ENCODE results near the gene LINC00305. TPM values are rescaled to one million over a fixed set of nuclear protein-coding genes. Genes with fewer than 3 reads are reported as not detected.

The LINC00305 gene
- total RNA-seq, 2 experiments from 2014 or later: not detected

DNA sequence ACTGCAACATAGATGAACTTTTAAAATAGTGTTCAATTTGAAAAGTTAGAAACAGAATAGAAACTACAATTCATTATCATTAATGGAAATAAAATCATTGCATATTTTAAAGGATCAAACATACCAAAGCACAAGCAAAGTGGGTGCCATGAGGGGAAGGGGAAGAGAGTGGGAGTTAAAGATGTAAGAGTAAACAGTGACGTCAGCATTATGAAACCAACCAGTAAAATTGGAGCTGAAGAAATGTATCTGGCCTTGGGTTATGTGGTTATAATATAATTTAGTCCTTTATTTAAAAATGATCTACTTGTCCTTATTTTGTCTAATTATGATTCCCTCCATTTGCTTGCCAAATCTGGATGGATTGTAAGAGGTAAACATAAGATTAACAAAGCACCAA, 6.0 kb downstream of the LINC00305 start:
- DNase-seq: no peak
- Mint-ChIP-seq H3K27me3 (no peaks in the 10 kb centered on the region), H3K9me3 (ENCODE audit: low read depth) (no peaks in the 10 kb centered on the region), H3K36me3 (no peaks in the 10 kb centered on the region), H3K4me3 (no peak overlapping the region), H3K4me1 (no peaks in the 10 kb centered on the region), H3K27ac (no peak overlapping the region)
- no peak for ATAC-seq
- CTCF ChIA-PET: no interaction called here

DNA sequence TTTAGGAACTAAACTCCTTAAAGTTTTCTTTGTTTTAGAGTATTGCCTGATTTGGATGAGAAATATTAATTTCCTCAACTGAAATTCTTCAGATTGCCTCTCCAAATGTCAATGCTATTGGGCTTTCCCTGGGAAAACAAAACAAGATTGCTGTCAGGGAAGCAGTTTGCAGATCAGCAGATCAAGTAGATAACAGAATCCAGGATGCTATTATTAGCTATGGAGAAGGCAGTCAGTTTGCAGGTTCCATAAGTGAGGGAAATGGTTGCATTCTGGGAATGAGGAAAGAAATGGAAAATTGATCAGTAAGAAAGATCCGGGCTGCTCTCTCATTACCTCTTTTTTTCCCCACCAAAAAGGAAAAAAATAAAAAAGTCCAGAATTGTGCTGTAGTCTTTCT, 11.0 kb downstream of the LINC00305 start:
- ATAC-seq (no peak), DNase-seq (no peak)
- H3K4me3 Mint-ChIP-seq: no peak overlapping the region
- no peaks in the 10 kb centered on the region for H3K4me1 Mint-ChIP-seq
- H3K27me3 Mint-ChIP-seq: no peaks in the 10 kb centered on the region
- no peak overlapping the region for H3K27ac Mint-ChIP-seq
- H3K9me3 Mint-ChIP-seq (ENCODE audit: low read depth): no peaks in the 10 kb centered on the region
- no peaks in the 10 kb centered on the region for H3K36me3 Mint-ChIP-seq
- CTCF ChIA-PET: no interaction called here

DNA sequence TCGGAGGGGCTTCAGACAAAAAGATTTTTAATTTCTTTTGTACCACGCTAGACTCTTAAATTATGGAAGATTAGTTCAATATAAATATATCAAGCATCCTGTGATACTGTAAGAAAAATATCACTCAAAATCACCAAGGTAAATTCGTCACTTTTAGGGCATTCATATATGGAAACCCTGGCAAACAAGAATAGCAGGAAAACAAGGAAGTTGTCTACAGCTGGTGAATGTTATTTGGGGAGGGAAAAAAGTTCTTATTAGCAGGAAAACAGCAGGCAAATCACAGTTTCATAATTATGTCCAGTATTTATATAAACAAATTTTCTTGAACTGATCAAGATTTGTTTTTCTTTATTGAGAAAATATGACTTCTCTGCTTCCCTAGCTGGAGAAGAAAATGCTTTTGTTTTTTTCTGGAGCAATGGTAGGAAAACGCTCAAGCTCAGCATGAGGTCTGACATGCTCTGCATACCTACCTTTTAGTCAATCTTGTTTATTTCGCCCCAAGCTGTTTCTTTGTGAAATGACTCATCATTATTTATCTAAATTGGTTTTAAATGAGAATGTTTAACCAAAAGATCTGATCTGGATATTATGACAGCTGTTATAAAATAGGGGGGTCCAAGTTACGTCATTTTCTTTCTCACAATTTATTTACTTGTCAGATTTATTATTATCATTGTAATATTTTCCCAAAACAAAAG, 14.7 kb downstream of the LINC00305 start:
- H3K27me3 Mint-ChIP-seq: no peaks in the 10 kb centered on the region
- CTCF ChIA-PET: no interaction called here

DNA sequence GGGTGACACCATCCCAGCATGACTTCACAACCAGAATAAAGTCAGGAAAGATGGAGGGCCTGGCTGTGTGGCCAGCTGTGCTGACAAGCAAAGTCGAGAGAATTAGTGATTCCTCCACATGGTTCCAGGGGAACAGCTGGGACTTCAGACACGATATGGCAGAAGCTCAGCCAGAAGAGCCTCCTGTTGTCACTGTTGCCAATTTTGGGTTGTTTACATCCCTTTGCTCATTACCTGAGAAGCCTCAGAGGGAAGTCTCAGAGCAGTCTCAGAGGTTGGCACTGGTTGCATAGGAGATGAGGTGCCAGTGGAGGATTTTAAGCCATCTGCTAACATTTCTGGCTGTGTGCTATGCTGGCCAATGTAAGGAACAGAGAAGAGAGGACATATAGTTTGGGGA, 16.0 kb downstream of the LINC00305 start:
- DNase-seq (no peak), ATAC-seq (no peak)
- H3K27ac Mint-ChIP-seq: no peak overlapping the region
- no peak overlapping the region for H3K4me3 Mint-ChIP-seq
- no peaks in the 10 kb centered on the region for H3K9me3 Mint-ChIP-seq (ENCODE audit: low read depth)
- CTCF ChIA-PET: no interaction called here
- no peaks in the 10 kb centered on the region for H3K36me3 Mint-ChIP-seq
- no peaks in the 10 kb centered on the region for H3K27me3 Mint-ChIP-seq
- H3K4me1 Mint-ChIP-seq: no peaks in the 10 kb centered on the region

More for the DNA sequence above, 14.7 kb downstream of the LINC00305 start:
- ATAC-seq (no peak), DNase-seq (no peak)
- Mint-ChIP-seq H3K4me3 (no peak overlapping the region), H3K9me3 (ENCODE audit: low read depth) (no peaks in the 10 kb centered on the region), H3K27ac (no peak overlapping the region), H3K4me1 (no peaks in the 10 kb centered on the region), H3K36me3 (no peaks in the 10 kb centered on the region)

DNA sequence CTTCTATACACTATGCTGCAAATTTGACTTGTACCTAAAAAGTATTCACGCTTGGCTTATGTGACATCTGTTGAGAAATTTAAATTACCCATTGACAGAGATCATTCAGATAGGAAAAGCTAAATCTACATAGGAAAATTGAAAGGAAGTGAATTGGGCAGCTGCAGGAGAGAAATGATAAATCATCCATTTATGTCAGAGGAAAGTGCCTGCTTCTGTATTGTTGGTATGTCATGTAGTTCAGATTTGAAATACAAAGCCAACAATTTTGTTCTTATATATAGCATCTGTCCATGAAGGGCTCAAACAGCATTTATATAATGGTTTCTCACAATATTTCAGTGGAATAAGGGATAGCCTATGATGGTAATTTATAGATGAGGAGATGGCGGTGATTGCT, 17.6 kb downstream of the LINC00305 start:
- no peak overlapping the region for H3K27ac Mint-ChIP-seq
- no peaks in the 10 kb centered on the region for H3K36me3 Mint-ChIP-seq
- ATAC-seq (no peak), DNase-seq (no peak)
- H3K9me3 Mint-ChIP-seq (ENCODE audit: low read depth): no peaks in the 10 kb centered on the region
- H3K27me3 Mint-ChIP-seq: no peaks in the 10 kb centered on the region
- CTCF ChIA-PET: no interaction called here
- H3K4me3 Mint-ChIP-seq: no peak overlapping the region
- H3K4me1 Mint-ChIP-seq: no peaks in the 10 kb centered on the region

DNA sequence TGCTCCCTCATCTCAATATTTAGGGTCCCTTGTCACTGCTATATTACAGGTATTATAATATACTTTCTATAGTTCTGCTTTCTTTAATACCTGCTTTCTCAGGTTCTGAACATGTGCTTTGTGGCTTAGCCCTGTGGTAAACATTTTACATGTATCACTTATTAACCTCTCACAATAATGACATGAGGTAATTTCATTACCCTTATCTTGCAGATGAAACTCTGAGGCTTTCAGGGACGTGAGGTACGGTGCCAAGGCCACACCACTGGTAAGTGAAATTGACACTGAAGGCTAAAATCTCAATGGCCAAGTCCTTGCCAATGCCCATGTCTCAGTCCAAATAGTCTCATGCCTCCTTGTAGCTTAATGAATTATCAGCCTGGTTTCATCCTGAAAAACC, 21.7 kb downstream of the LINC00305 start:
- Mint-ChIP-seq H3K36me3 (no peaks in the 10 kb centered on the region), H3K4me1 (no peaks in the 10 kb centered on the region), H3K4me3 (no peak overlapping the region), H3K9me3 (ENCODE audit: low read depth) (no peaks in the 10 kb centered on the region), H3K27ac (no peak overlapping the region), H3K27me3 (no peaks in the 10 kb centered on the region)
- CTCF ChIA-PET: no interaction called here
- DNase-seq (no peak), ATAC-seq (no peak)

DNA sequence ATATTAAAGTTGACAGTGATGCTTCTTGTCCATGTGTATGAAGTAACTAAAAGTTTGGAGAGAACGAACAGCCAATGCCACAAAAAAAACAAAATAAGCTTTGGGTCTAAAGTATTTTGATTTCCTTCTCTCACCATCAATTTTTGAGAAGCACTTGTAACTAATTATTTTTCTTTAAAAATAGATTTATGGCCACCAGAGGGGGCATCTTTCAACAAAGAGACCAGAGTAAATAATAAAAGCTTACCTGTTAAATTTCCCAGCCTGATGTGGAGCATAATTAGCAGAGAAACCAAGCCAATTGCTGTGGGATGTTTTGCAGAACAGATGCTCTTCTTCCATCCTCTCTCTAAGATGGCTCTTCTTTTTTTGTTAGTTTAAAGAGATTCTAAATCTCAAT, 29.0 kb downstream of the LINC00305 start:
- CTCF ChIA-PET: interaction anchor here (0.7 kb wide), 1 partner anchor 8 kb away, joined by 3 read pairs; no protein-coding TSS in a partner anchor
- H3K36me3 Mint-ChIP-seq: no peaks in the 10 kb centered on the region
- H3K4me3 Mint-ChIP-seq: no peak overlapping the region
- no peak overlapping the region for H3K27ac Mint-ChIP-seq
- ATAC-seq (no peak), DNase-seq (no peak)
- H3K4me1 Mint-ChIP-seq: no peaks in the 10 kb centered on the region
- H3K9me3 Mint-ChIP-seq (ENCODE audit: low read depth): no peaks in the 10 kb centered on the region
- no peaks in the 10 kb centered on the region for H3K27me3 Mint-ChIP-seq

DNA sequence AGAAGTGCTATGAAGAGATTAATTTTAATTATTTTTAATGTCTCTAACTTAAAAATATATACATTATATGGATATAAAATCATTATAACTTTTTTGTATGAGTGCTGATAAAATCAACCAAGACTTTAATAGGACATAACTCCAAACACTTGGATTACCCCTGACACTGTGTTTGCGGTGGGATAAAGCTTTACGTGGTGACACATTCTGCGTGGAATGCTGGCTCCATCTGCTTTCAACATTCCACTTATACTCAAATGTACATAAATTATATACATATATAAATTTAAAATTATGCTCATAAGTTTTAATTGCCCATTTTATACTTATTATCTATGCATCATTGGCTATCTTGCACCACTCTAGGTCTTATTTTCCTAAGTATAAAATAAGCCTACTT, 30.5 kb downstream of the LINC00305 start:
- H3K9me3 Mint-ChIP-seq (ENCODE audit: low read depth): no peaks in the 10 kb centered on the region
- H3K4me3 Mint-ChIP-seq: no peak overlapping the region
- ATAC-seq (no peak), DNase-seq (no peak)
- H3K36me3 Mint-ChIP-seq: no peaks in the 10 kb centered on the region
- no peaks in the 10 kb centered on the region for H3K4me1 Mint-ChIP-seq
- no peaks in the 10 kb centered on the region for H3K27me3 Mint-ChIP-seq
- no peak overlapping the region for H3K27ac Mint-ChIP-seq
- CTCF ChIA-PET: no interaction called here

DNA sequence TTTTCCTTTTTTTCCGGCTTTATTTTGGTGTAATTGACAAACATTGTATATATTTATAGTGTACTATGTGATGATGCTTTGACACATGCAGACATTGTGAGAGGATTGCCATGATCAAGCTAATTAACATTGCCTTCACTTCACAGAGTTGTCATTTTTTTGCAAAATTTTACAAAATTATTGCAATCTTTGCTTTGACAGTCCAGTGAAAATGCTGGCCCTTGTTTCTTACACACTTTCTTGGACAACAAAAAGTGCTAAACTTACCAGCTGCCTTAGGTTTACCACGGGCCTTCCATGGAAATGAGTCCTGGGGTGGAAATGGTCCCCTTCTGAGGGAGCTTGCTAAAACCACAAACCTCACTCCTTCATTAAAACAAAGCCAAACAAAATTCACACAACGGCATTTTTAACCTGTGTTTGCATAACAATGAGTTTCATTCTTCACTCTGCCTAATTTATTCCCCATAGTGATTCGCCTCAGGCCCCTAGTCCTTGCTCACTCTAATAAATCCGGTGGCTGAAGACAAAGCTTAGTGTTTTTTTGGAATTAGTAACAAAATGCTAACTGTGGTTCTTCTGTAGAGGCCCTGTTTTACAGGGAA, 32.2 kb downstream of the LINC00305 start:
- H3K27me3 Mint-ChIP-seq: no peaks in the 10 kb centered on the region
- H3K4me1 Mint-ChIP-seq: no peaks in the 10 kb centered on the region
- H3K27ac Mint-ChIP-seq: no peak overlapping the region
- no peaks in the 10 kb centered on the region for H3K36me3 Mint-ChIP-seq
- CTCF ChIA-PET: no interaction called here
- H3K4me3 Mint-ChIP-seq: no peak overlapping the region
- no peak for ATAC-seq
- DNase-seq: no peak
- no peaks in the 10 kb centered on the region for H3K9me3 Mint-ChIP-seq (ENCODE audit: low read depth)

DNA sequence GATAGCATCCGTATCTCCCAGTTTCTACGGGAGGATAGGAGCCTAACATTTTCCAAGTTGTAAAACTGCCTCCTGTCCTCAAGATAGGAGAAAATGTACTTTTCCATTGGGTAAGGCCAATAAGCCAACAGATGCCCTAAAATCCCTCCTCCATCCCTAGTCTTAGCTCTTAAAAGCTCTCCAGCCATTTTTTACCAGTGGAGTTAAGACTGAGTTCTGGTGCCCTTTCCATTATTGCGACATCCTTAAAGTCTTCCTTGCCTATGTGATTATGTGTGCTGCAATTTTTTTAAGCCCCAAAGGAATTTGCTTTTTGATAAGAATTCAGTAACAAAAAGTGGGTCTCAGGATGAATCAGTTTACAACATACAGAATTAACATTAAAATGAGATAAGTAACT, 33.0 kb downstream of the LINC00305 start:
- CTCF ChIA-PET: no interaction called here
- DNase-seq (no peak), ATAC-seq (no peak)
- Mint-ChIP-seq H3K27ac (no peak overlapping the region), H3K4me1 (no peaks in the 10 kb centered on the region), H3K4me3 (no peak overlapping the region), H3K36me3 (no peaks in the 10 kb centered on the region), H3K27me3 (no peaks in the 10 kb centered on the region), H3K9me3 (ENCODE audit: low read depth) (no peaks in the 10 kb centered on the region)

DNA sequence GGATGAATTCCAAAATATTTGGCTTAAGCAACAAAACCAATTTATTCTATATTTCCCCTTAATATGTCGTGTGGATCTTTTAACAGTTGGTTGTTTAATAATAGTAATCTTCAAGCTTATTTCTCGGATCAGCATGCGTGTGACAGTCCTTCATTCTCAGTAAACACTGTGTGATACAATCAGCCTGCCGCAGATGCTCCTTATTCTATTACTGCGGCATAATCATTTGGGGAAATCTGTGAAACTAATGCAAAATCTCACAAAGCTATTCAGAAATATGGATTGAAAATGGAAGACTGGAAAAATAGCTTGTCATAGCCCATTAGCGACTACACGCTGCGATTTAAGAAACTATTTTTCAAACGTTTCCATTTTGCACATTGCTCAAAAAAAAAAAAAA, 36.9 kb downstream of the LINC00305 start:
- CTCF ChIA-PET: interaction anchor here (0.7 kb wide), 1 partner anchor 8 kb away, joined by 3 read pairs; no protein-coding TSS in a partner anchor
- no peaks in the 10 kb centered on the region for H3K9me3 Mint-ChIP-seq (ENCODE audit: low read depth)
- no peaks in the 10 kb centered on the region for H3K27me3 Mint-ChIP-seq
- H3K4me1 Mint-ChIP-seq: no peaks in the 10 kb centered on the region
- no peak overlapping the region for H3K27ac Mint-ChIP-seq
- no peak for DNase-seq
- no peak overlapping the region for H3K4me3 Mint-ChIP-seq
- no peaks in the 10 kb centered on the region for H3K36me3 Mint-ChIP-seq
- ATAC-seq: no peak

DNA sequence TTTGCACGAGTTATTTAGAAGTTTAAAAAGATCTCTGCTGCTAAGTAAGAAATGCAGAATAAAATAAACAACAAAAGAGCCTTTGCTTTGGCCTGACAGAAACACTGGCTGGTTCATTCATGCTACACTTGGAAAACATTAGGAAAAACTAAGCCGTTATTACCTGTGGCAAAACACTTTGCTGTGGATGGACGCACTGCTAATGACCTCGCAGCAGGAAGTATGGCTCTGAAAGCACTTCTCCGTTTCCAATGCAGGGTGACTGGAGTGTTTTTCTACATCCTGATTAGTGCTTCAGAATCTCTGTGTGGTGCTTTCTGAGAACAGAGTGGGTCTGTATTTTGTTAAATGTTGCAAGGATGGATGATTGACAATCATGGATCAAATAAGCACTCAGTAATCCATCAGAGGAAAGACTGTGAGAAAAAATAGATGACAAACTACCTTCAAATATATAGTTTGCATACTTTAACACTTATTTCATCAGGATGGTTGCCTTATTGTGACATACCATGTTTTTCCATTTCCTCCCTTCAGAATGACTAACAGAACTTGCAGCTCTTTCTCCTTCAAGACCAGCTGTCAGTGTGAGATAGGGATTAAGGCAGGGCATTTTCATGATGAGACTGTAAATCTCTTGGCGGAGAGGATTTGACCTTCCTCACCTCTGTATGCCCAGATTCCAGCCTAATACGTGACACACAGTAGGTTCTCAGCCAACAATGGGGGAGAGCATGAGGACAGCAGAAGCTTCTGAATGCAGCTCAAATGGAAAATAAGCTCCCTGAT, 38.0 kb downstream of the LINC00305 start:
- H3K36me3 Mint-ChIP-seq: no peaks in the 10 kb centered on the region
- CTCF ChIA-PET: no interaction called here
- no peak overlapping the region for H3K27ac Mint-ChIP-seq
- no peaks in the 10 kb centered on the region for H3K9me3 Mint-ChIP-seq (ENCODE audit: low read depth)
- DNase-seq (no peak), ATAC-seq (no peak)
- H3K4me1 Mint-ChIP-seq: no peaks in the 10 kb centered on the region
- H3K27me3 Mint-ChIP-seq: no peaks in the 10 kb centered on the region
- H3K4me3 Mint-ChIP-seq: no peak overlapping the region

DNA sequence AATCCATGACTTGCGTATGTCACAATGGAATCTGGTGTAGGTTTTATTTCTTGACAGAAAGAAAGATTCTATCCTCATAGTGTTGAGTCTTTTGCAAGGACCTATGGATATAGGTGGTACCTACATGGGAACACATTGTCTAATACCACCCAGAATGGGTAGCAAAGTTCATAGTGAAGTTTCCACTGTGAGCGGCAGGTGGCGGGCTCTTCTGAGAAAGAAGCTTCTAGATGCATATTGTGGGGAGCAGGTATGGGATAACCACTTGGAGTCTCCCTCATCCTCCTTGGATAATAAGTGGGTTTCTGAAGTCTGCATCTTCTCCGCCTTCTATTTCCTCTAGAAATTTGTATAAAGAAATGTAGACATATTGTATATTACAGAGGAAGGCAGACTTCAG, 44.9 kb downstream of the LINC00305 start:
- no peak for DNase-seq
- CTCF ChIA-PET: no interaction called here
- H3K27me3 Mint-ChIP-seq: no peaks in the 10 kb centered on the region
- H3K9me3 Mint-ChIP-seq (ENCODE audit: low read depth): no peaks in the 10 kb centered on the region
- no peak overlapping the region for H3K27ac Mint-ChIP-seq
- H3K4me1 Mint-ChIP-seq: no peaks in the 10 kb centered on the region
- no peak overlapping the region for H3K4me3 Mint-ChIP-seq
- no peaks in the 10 kb centered on the region for H3K36me3 Mint-ChIP-seq
- ATAC-seq: no peak
